ENCODE results near the gene ATG4D.

The ATG4D gene

DNA sequence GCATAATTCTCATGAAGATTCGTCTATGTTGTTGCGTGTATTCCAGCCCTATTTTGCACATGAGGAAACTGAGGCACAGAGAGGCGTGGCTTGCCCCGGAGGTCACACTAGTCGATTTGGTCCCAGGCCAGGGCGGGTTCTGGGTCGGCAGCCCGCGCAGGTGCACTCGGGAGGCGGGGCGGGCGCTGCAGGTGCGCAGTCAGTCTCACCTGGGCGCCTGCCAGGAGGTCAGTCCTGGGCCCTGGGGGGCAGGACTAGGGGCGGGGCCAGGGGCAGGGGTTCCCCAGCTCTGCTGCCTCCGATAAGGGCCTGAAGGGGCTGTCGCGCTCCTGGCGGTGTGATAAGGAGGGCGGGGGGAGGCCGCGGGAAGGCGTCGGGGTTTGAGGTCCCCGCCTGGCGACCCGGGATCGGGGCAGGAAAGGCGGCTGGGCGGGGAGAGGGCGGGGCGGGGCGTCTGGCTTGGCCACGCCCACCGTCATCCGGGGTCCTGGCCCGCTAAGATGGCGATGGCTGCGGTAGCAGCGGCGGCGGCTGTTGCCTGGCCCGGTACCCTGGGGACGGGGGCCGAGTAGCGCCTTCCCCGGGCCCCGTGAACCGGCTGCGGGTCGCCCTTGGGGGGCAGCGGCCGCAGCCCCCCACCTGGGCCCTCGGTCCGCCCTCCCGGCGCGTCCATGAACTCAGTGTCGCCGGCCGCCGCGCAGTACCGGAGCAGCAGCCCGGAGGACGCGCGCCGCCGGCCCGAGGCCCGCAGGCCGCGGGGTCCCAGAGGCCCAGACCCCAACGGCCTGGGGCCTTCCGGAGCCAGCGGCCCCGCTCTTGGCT is at the start of gene ATG4D:
ATG4D (plus strand) TSS at position 485 of the 822 bp plus-strand sequence; CDS start at position 672, 187 bp downstream.
- DNase-seq (ENCODE audit: low spot score), result peak; percentile 73

DNA sequence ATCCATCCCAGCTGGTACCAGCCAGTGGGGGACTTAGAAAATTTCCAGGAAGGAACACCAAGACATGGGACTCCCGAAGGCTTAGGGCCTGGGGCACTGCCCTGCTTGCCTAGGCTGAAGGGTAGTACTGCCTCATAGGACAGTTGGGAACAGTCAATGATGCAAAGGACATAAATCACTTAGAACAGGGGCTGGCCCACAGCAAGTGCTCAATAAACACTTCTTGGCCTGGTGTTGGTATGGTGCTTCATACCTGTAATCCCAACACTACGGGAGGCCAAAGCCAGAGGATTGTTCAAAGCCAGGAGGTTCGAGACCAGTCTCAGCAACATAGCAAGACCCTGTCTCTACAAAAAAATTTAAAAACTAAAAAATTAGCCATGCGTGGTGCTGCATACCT is 46.3 kb upstream of the ATG4D start:
- DNase-seq (ENCODE audit: low spot score), result no peak

DNA sequence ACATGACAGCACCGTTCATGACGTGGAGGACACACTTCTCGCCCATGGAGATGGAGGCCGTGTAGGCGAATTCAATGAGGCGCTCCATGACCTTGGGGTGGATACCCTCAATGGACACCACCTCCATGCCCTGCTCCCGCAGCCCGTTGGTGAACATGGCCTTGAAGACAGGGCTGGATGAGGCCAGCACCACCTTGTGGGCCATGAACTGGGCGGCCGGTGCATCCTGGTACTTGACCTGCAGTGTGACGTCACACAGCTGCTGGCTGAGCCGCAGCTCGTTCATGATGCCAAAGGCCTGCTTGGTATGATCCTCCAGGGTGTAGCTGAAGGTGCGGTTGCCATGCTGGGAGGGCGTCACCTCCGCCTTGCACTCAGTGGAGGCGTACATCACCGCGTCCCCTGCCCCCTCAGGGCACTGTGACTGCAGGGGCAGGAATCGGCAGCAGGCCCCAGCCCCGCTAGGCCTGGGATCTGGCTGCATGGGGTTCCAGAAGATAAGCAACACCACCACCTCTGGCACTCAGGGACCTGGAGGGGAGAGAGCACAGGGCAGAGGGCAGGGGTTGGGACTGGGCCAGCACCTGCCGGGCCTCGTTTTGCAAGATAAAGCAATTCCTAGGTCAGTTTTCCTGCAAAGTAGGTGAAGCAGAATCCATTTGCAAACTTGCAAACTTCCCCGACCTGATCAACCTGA is 44.0 kb upstream of the ATG4D start:
- no peak for DNase-seq (ENCODE audit: low spot score)

DNA sequence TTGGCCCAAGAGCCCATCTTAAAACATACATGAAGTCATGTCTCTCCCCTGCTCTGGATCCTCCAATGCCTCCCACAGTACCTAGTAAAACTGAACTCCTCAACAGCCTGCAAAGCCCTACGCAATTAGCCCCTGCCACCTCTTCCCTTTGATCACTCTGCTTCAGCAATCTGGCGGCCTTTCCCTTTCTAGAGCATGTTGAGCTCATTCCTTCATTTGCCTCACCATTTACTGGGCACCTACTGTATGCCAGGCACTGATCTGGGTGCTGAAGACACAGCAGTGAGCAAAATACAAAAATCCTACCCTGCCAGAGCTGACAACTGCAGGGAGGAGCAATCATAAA is 43.5 kb upstream of the ATG4D start:
- no peak for DNase-seq (ENCODE audit: low spot score)

DNA sequence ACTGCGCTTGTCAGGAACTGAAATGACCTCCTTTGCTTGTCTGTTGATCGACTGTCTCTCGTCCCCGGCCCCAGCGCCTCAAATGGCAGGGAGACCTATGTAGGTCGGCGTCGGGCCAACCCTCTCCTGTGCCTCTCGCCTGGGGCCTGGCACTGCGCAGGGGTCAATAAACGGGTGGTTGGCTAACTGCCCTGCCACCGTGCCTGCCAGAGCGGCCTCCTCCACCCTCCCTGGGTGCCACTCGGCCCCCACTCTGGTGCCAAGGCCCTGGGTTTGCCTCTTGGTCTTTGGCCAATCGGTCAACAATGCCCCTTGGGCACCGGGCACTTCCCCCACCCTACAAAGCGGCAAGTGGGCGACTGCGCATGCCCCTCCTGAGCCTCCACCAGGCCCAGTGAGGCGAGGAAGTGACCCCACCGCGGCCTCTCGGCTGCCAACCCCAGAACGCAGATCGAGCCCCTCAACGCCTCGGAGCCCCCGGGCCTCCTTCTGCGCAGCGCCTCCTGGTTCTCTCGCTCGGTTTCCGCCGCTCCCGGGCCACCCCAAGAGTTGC is 41.7 kb upstream of the ATG4D start:
- DNase-seq (ENCODE audit: low spot score), result peak; percentile 81

DNA sequence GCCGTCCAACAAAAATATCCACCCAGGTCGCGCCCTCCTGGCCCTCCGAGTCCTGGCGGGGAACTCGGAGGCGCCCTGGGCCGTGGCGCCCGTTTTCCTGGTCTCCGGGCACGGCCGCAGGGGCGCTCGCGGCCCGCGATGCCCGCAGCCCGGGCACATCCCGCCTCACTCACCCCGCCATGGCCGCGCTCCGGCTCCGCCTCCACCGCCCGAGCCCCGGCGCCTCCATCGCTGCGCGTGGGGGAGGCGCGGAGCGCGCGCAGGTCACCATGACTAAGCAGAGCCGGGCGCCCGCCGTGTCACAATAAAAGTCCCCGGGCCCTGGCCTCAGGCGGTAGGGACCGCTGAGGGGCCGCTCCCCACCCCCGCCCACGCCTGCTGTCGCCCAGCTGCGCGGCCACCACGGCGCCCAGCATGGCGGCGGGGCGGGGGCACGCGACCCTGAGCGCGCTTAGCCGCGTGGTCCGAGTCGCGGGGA is 41.1 kb upstream of the ATG4D start:
- peak; percentile 90 for DNase-seq (ENCODE audit: low spot score)

DNA sequence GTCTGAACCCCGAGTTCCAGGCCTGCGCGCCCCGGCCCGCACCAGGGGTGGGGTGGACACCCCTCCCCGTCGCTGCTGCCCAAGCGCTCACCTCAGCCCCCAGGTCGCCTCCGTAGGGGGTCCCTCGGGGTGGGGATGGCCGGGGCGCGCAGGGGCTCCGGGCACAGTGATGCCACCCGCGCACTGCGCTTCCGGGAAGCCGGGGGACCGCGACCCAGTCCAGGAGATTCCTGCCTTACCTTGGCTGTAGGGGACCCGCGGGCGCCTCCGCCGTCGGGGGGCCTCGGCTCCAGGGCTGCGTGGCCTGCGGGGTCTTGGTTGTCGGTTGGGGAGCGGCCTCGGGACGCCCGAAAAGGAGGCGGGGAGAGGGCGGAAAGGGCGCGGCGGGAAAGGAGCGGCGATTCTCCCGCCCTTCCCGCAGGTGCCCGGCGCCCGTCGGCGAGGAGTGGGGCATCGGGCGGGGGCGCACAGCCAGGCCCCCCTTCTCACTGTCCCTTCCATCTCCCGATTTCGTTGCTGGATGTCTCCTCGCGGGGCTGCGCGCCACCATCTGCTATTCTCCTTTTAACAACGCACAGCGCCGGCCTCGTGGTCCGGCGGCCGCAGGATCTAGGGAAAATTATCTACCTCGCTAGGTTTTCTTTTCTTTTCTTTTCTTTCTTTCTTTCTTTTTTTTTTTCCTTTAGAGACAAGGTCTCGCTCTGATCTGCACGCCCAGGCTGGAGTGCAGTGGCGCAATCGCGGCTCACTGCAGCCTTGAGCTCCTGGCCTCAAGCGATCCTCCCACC is 40.5 kb upstream of the ATG4D start, which contains the start of gene KEAP1:
KEAP1 (minus strand) TSS at position 355 of the 788 bp plus-strand sequence. CDS start 3,323 bp downstream, outside the sequence.
- no peak for DNase-seq (ENCODE audit: low spot score)

DNA sequence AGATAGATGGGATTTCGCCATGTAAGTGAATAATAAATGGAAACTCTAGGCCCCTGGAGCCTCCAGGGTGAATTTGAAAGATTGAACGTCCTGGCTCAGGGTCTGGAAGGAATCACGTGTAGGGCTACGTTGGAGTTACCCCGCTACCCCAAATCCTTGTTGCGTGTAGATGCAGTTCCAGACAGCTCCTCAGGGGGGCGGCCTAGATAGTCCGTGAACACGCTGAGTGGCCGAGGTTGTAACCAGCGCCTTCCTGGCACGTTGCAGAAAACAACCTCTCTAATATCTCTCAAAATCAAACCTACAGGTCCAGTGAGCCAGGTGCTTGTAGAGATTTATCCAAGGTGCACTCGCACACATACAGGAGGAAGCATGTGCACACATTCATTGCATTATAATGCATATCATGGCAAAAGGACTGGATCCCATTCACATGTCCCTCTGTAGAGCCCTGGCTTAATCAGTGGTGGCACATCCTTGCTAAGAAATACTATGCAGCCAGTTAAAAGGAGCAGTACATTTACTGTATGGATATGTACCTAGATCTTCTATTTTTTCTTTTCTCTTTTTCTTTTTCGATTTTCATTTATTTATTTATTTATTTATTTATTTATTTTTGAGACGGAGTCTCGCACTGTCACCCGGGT is 38.0 kb upstream of the ATG4D start:
- peak; percentile 54 for DNase-seq (ENCODE audit: low spot score)

DNA sequence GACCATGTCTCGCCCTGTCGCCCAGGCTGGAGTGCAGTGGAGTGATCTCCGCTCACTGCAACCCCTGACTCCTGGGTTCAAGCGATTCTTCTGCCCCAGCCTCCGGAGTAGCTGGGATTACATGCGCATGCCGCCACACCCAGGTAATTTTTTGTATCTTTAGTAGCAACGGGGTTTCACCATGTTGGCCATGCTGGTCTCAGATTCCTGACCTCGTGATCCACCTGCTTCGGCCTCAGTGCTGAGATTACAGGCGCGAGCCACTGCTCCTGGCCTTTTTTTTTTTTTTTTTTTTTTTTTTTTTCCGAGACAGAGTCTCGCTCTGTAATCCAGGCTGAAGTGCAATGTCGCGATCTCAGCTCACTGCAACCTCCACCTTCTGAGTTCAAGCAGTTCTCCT is 35.7 kb upstream of the ATG4D start:
- DNase-seq (ENCODE audit: low spot score), result no peak

DNA sequence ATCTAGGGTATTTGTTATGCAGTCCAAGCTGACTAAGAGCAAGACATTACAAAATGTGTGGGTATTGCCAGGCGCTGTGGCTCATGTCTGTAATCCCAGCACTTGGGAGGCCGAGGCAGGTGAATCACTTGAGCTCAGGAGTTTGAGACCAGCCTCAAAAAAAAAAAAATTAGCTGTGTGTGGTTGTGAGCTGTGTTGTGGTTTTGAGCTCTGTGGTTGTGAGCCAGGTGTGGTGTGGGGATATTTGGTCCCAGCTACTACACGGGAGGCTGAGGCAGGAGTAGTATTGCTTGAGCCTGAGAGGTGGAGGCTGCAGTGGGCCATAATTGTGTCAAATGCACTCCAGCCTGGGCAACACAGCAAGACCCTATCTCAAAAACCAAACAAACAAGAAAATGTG is 35.0 kb upstream of the ATG4D start:
- DNase-seq (ENCODE audit: low spot score), result no peak

DNA sequence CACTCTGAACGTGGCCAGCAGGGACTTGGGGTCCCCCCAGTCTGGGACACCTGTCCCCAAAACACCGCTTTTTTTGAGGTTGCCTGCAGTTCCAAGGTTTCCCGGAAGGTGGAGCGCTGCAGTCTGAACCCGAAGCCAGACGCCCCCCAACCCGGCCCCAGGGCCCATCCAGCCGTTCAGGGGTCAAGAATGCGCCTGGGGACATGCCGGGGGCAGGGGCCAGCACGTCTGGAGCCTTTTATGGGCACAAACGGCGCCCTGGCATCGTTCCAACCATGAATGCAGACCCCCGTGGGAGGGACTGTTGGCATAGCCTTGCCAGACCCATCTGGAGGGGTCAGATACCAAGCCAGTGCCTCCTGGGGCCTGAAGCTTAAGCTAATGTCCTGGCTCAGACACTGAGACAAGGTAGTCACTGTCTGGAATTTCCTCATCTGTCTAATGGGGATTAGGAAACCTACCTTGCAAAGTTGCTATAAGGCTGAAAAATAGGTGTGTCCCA is 33.4 kb upstream of the ATG4D start:
- no peak for DNase-seq (ENCODE audit: low spot score)

DNA sequence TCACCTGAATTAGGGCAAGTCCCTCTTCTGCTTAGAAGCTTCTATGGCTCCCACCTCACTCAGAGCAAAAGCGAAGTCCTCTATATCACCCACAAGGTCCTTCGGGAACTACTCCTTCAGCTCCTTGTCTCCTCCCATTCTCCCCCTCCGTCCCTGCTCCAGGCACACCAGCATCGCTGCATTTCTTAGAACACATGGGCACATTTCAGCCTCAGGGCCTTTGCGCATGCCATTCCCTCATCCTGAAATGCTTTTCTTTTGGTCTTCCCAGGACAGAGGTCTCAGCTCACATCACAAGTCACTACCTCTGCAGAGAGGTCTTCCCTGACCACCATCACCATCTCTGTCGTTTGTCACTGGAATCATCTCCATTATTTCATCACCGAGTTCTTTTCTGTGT is 30.5 kb upstream of the ATG4D start:
- DNase-seq (ENCODE audit: low spot score), result no peak

DNA sequence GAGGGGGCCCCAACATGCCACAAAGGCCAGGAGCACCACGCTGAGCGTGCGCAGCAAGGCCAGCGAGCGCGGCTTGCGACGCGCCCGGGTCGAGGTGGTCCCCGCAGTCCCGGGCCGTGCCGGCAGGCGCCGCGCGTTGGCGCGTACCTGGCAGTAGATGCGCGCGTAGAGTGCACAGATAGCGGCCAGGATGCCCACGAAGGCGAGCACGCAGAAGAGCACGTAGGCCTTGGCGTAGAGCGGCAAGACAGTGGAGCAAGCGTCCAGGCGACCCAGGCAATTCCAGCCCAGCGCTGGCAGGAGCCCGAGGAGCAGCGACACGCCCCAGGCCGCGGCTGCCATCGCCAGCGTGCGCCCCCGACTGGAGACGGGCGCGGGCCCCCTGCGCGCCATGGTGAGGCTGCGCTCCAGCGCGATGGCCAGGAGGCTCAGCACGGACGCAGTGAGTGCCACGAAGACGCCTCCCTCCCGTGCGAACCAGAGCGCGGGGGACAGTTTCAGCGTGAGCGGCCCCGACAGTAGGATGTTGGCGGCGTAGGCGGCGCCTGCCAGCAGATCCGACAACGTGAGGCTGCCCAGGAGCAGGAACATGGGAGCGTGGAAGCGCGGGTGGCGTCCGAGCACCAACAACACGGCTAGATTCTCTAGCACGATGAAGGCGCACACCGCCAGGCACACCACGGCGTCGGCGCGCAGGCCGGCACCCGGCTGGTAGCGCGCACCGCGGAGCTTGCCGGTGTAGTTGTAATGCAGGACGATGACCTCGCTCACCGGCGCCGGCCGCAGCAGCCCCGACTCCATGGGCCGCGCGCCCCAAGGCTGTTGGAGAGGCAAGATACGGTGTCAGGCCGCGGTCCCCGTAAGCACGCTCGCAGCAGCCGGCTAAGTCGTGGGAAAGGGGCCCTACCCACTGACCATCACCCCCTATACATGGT is 29.2 kb upstream of the ATG4D start:
- no peak for DNase-seq (ENCODE audit: low spot score)

DNA sequence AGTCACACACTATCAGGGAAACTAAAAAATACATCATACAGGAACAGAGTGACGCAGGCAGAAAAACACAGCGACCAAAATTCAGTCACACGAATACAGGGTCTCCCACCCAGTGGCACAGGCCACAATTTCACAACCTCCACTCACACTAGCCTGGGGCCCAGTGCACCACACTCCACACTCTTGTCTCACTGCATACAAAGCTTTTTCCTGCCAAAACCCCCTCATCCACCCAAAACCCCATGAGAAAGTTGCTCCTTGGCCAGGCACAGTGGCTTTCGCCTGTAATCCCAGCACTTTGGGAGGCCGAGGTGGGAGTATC is 27.7 kb upstream of the ATG4D start:
- DNase-seq (ENCODE audit: low spot score), result no peak

DNA sequence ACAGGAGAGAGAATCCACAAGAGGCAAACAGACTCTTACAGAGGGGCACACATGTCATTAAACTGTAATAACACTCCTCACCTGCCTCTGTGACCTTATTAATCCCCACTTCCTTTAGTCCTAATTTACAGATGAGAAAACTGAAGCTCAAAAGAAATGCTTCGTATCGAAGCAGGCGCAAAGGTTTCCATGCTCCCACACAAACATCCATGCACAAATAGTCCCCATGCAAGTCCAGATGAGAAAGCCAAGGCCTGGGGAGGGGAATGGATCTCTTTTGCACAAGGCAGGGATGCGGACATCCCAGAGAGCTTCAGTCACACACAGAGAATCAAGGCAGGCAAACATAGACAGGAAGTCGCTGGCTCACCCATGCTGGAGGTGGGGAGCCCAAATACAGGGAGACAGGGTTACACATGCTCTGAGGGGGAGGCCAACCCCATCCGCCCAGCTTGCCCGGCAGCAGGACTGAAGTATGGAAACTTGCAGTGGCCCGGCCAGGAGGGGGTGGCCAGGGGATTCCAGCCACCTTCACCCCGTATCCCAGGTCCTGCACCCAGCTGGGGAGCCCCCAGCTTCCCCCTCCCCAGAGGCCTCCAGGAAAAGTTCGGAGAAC is 26.9 kb upstream of the ATG4D start:
- no peak for DNase-seq (ENCODE audit: low spot score)

DNA sequence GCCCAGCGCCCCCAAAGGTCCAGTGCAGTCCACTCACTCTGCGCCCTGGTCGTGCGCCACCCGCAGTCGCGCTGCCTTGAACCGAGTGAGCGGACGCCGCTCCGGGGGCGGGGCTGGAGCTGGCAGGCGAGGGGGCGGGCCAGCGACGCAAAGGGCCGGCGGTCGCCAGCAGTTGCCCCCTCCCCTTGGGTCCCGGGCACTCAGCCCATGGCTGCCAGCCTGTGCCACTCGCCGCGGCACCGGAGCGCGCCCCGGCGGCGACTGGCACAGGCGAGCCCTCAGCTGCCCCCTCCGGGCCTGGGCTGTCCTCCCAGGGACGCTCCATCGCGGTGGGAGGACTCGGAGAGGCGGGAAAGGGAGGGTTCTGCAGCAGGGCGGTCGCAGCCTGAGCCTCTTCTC is 26.3 kb upstream of the ATG4D start, which contains the start of gene S1PR5:
S1PR5 (minus strand) TSS at position 87 of the 399 bp plus-strand sequence. CDS start 2,436 bp downstream, outside the sequence.
- peak; percentile 93 for DNase-seq (ENCODE audit: low spot score)

DNA sequence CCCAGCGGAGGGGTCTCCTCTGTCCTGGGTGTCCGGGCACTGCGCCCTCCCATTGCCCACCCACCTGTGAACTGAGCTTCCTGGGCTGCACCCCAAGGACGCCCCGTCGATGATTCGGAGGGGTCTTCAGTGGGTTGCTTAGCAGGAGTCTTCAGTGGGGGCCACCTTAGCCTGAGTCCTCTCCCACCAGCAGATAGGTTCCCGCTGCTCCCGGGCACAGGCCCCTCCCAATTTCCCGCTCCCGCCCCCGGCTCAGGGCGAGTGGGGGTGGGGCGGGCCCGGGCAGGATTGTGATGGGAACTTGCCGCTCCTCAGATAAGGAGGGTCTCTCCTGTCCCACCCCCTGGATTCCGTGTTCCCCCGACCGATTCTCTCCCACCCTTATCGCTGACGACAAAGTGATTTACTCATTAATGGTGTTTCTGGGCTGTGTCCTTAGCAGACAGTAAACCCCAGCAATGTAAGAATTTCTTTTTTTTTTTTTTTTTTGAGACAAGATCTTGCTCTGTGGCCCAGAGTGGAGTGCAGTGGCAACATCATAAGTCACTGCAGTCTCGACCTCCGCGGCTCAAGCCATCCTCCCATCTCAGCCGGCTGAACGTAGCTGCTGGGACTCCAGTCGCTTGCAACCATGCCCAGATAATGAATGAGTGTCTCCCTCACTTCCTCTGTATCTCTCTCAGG is 25.8 kb upstream of the ATG4D start:
- DNase-seq (ENCODE audit: low spot score), result peak; percentile 70

DNA sequence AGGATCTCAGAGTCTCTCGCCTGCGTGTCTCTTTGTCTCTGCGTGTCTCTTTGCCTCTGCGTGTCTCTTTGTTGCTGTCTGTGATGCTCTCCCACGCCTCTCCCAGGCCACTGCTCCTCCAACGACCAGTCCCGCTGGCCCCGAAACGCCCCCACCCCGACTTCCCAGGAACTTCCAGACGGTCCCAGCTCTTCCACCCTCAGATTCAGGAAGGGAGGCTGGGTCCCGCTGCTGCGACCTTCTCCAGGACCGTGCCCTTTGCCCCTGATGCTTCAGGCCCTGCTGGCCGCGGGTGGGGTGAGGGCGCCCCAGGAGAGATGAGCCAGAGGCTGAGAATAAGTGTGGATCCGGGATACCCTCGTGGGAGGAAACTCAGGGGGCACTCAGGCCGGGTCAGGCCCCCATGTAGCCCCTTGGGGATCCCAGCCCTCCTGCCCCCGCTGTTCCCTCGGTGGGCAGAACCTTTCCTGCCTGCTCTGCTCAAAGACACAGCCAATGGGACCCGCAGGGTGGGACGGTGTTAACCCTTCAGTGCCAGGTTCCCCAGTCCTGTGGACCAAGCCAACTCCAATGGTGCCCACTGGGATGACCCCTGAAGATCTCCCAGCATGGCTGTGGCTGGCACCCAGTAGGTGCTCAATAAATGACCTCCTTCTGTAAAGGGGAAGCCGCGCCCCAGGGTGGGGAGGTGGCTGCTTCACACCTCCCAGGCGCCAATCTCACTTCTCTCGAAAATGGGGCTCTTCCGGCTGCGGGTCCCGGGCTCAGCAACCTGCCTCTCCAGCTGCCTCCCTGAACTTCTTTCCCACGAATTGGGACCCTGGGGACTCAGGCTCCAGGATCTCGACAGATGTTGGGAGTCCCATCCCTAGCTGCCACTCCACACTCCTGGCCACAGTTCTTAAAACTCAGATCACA is 25.0 kb upstream of the ATG4D start:
- no peak for DNase-seq (ENCODE audit: low spot score)

All from putamen (tissue), 1 donor.